HG02763 (cell line): ENCODE data around the gene APC.
A peak's percentile ranks its signal among the peaks of the same experiment; 100 is the strongest.

Experiments used
- ATAC-seq: cut with Tn5 transposase; IDR thresholded peaks from one replicate; pipeline ENCODE4 v1.9.1; 2021; ENCODE audit warnings: mild to moderate bottlenecking, moderate library complexity; ENCODE audit not compliant: unreplicated experiment

The APC gene

GRCh38 chr5:112737463-112738190 lies at the start of gene APC:
Gene APC, plus strand, starts transcription at chr5:112737885. Its CDS starts 17,006 bp downstream, at chr5:112754891.
- peak; percentile 99 for ATAC-seq

- ATAC-seq, result no peak
Measured at GRCh38 chr5:112689155-112689909, 48.4 kb upstream of the APC start.

- ATAC-seq, result no peak
Measured at GRCh38 chr5:112690605-112691338, 46.9 kb upstream of the APC start.

- ATAC-seq, result no peak
Measured at GRCh38 chr5:112691339-112691680, 46.4 kb upstream of the APC start.

- no peak for ATAC-seq
Measured at GRCh38 chr5:112691758-112692157, 45.9 kb upstream of the APC start.

- no peak for ATAC-seq
Measured at GRCh38 chr5:112692472-112692871, 45.2 kb upstream of the APC start.

- no peak for ATAC-seq
Measured at GRCh38 chr5:112693301-112693700, 44.4 kb upstream of the APC start.

- no peak for ATAC-seq
Measured at GRCh38 chr5:112694853-112695709, 42.6 kb upstream of the APC start.

GRCh38 chr5:112696786-112697185 lies 40.9 kb upstream of the APC start:
- ATAC-seq, result no peak

GRCh38 chr5:112697322-112697721 lies 40.4 kb upstream of the APC start:
- no peak for ATAC-seq

GRCh38 chr5:112697833-112698232 lies 39.9 kb upstream of the APC start:
- no peak for ATAC-seq

GRCh38 chr5:112703866-112704820 lies 33.5 kb upstream of the APC start:
- ATAC-seq, result no peak

- ATAC-seq, result no peak
Measured at GRCh38 chr5:112706446-112707016, 31.2 kb upstream of the APC start.

GRCh38 chr5:112707187-112708102 lies 30.2 kb upstream of the APC start:
- peak; percentile 97 for ATAC-seq

GRCh38 chr5:112708103-112708622 lies 29.5 kb upstream of the APC start:
- no peak for ATAC-seq

GRCh38 chr5:112709416-112709815 lies 28.3 kb upstream of the APC start:
- no peak for ATAC-seq

GRCh38 chr5:112710896-112711295 lies 26.8 kb upstream of the APC start:
- ATAC-seq, result no peak

- ATAC-seq, result no peak
Measured at GRCh38 chr5:112711436-112711835, 26.2 kb upstream of the APC start.
